GM12873 (cell line): ENCODE data around the gene RELN.

Experiments
- CTCF ChIP-seq: IDR thresholded peaks from 2 replicates; pipeline ENCODE4 v1.5.1; 2012; ENCODE audit warnings: low read depth, mild to moderate bottlenecking, moderate library complexity, low read length, control low read depth; ENCODE audit not compliant: insufficient read depth; ENCODE audit errors: missing control alignments

Gene RELN

DNA sequence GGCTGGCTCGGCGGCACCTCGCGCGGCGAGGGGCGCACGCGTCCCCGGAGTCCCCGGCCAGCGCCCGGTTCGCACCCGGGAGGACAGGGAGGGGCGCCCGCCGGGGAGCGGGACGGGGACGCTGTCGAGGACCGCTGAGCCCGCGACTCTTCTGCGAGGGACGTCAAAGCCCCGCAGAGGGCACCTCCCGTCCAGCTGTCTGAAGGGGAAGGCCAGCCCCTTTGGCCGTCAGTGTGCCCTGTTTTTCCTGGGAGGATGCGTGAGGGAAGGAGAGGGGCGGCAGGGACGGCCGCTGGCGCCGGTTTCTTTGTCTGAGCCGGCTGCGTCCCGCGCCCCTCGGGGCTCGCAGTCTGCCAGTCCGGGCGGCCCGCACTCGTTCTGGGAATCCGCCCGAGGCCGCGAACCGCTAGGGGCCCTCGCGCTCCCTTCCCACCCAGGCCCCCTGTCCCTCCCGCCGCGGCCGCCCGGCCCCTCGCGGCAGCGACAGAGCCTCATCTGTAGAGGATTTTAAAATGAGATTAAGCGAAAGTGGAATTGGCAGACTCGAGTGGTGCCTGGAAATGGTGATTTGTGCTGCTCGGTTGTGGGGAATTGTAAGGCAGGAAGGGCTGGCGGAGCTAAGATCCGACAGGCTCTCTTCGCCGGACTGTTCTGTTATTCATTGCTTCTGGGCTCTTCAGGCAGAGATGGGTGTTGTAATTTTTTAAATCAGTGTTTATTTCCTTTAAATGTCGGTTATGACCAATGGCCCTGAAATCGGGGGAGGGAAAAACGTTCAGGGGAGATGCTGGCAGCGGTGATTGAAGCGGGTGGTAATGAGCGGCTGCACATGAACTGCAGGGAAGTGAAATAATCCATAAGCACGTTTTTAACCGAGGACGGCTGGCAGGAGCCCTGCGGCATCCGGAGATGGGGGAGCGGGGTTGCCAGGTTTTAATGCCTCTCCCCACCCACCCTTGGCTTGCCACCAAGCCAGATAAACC lies 618 bp upstream of the RELN start:
- TF ChIP-seq CTCF = no peak

DNA sequence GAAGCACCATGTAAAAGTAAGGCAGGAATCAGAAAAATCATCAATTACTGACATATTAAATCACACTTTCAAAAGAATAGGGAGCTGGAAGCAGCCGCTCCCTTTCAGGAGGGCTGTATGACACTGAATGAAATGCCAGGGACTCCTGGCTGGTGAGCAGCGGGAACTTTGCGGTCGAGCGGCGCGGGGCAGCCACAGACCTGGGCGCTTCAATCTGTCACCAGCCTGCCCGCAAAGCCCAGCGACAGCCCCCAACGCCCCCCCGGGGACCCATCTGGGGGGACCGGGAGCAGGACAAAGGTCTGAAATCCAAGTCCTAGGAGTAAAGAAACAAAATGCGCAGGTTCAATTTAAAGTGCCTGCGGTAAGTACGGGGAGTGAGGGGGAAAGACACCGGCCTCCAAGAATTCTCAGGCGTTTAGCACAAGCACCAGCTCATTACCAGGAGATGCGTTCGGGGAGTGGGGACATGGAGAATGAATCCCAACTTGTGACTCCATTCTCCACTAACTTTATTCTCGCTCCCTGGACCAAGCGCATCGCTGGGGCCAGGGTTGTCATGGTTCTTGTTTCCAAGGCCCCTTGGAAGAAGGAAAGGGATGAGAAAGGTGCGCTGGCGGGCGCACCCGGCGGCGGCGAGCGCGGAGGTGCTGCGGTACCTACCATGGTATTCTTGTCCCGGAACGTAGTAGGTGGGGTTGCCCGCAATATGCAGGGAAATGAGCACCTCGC lies 824 bp downstream of the RELN start:
- no peak for TF ChIP-seq CTCF

GRCh38 chr7:103987451-103987850 lies 2.0 kb downstream of the RELN start:
- no peak for TF ChIP-seq CTCF

DNA sequence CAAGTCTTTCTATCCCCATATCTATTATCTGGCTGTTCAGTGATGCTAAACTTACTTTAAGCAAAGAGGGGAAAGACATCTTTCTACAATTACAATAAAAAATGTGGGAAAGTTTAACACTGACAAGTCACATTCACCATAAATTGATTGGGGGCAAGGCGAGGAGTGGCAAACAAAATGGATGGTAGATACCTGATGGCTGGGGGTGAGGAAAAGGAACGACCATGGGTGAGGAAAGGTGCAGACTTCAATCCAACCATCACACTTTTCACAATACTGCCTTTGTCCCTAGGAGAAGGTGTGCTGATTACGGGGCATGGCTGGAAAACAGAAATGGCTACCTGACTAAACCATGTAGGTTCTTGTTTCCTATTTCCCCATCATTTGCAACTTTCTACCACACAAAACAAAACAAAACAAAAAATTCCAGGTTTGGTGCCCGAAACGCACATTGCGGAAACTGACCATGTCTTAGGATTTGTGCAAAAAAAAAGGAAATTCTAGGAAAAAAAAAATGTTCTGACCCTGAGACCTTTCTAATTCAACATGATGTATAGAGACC lies 3.8 kb downstream of the RELN start:
- no peak for TF ChIP-seq CTCF

DNA sequence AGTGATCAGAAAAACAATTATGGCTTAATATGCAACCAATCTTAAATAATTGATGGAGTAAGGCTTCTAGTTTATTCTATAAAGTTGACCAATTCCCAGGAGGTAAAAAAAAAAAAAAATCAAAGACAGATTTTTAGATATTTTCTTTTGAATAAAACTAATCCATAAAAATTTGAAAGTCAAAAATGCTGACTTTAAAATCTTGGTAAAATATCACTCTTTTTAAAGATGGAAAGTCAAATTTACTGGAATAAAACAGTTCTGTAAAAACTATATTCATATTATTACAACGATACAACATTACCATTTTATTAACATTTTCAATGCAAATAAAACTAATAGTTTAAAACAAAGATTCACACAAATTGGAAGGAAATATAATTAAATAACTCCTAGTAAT lies 5.4 kb downstream of the RELN start:
- no peak for TF ChIP-seq CTCF

DNA sequence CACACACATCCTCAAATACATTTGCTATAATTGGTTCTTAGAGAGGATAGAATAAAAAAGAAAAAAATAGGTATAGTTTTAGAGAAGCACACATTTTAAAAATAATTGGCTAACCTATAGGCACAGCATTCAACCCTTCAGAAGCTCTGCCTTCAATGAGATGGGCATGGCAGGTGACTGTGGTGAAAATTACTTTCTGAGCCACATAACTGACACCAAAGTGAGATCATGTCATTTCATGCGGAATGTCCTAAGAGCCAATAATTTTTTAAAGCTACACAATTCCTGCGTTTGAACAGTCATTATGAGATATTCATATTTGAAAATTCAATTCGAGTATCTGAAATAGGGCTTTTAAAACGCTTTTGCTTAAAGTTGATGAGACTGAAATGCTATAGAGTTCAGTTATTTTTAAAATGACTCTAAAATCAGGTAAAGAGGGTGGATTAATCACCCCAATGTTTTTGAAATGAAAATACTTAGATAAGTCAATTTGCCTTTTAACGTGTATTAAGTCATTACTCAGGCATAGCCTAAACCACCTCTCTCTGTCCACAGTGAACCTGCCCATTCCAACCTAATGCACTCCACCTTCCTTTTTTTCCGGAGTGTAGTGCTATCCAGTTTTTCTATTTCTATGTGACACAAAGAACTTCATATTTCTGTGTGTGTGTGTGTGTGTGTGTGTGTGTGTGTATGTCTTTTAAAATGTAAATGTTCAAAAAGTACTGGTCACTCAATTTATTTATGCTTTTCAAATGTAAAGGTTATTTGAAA lies 6.1 kb downstream of the RELN start:
- TF ChIP-seq CTCF = no peak
